Heart left ventricle (tissue), 16 donors: ENCODE data around the gene ZFR2. TPM values are rescaled to one million over a fixed set of nuclear protein-coding genes. Genes with fewer than 3 reads are reported as not detected.
"Not testable (repeated sequence)": the region's sequence is repeated elsewhere in the genome, so short reads cannot be mapped to it uniquely, and the experiment has no call there.

Experiments
- ATAC-seq, 4 donors: fragments of 200-7000 bp; cut with Tn5 transposase; one replicate each; pipeline ENCODE4 v1.9.1; 2020 to 2022; ENCODE audit warnings: moderate library complexity in 4 of 4, mild to moderate bottlenecking in 3 of 4, moderate number of reproducible peaks in 1 of 4
- DNase-seq, 5 donors: peaks; one replicate each; pipeline ENCODE4 v3.0.0-alpha.2; 2020
- H3K27ac ChIP-seq, 12 donors: fragments of 200-600 bp; sonication (generic) in 4 of 12; one replicate each; pipeline versions ENCODE4 v1.5.0 to v1.8.0; 2016 to 2022; ENCODE audit warnings: mild to moderate bottlenecking in 2 of 12
- H3K27me3 ChIP-seq, 9 donors: fragments of 200-600 bp; sonication (generic) in 2 of 9; one replicate each; pipeline versions ENCODE4 v1.5.1 to v1.8.0; 2016 to 2022; ENCODE audit warnings: mild to moderate bottlenecking in 3 of 9
- H3K36me3 ChIP-seq, 9 donors: fragments of 200-600 bp; sonication (generic) in 2 of 9; one replicate each; pipeline versions ENCODE4 v1.5.0 to v1.8.0; 2018 to 2022; ENCODE audit warnings: mild to moderate bottlenecking in 2 of 9
- H3K4me1 ChIP-seq, 12 donors: fragments of 200-600 bp; sonication (generic) in 4 of 12; one replicate each; pipeline versions ENCODE4 v1.5.0 to v1.8.0; 2016 to 2022; ENCODE audit warnings: mild to moderate bottlenecking in 3 of 12
- H3K4me3 ChIP-seq, 12 donors: fragments of 200-600 bp; sonication (generic) in 4 of 12; one replicate each; pipeline versions ENCODE4 v1.5.0 to v1.8.0; 2017 to 2022; ENCODE audit warnings: mild to moderate bottlenecking in 9 of 12, moderate library complexity in 4 of 12
- H3K9me3 ChIP-seq, 12 donors: fragments of 200-600 bp; sonication (generic) in 4 of 12; one replicate each; pipeline versions ENCODE4 v1.5.0 to v1.8.0; 2016 to 2022; ENCODE audit warnings: mild to moderate bottlenecking in 1 of 12
- POLR2A ChIP-seq, 2 donors: fragments of 450-650 bp; IDR thresholded peaks; one replicate each; pipeline ENCODE4 v1.6.1; 2017; ENCODE audit warnings: antibody characterized with exemption in 2 of 2, mild to moderate bottlenecking in 2 of 2, moderate library complexity in 2 of 2
- WGBS, 4 donors: extraction: QIAGEN DNeasy Blood & Tissue Kit in 2 of 4; methylation state at CpG; one replicate each; pipeline versions ENCODE4 v1.1.5 to v1.1.7; 2013 to 2018; 5-methylcytosine and 5-hydroxymethylcytosine counted together
- intact Hi-C, 10 donors: fragments of 100-400 bp; cut with DNase I; formaldehyde crosslinking; loops; one replicate each; pipeline versions ENCODE4 v1.11.1 to v1.14.2; 2022
- polyA plus RNA-seq, 2 donors: library from polyadenylated mRNA; stranded (reverse); fragments of 200-250 nt; gene quantifications; one replicate each; pipeline ENCODE4 v1.2.3, GENCODE V29; 2013
- total RNA-seq, 9 donors: library from RNA; depleted of rRNA in 2 of 9; stranded (reverse); fragments of >200 nt in 2 of 9; fragmentation: NEBNext Ultra II Directional in 3 of 9; extraction: Animal tissue kit (Norgen Biotek cat#: 25700) in 3 of 9; gene quantifications; one replicate each; pipeline versions ENCODE4 v1.1.0 to v1.2.4, GENCODE V29; 2016 to 2023
- TF ChIP-seq, protein P1 (sequence below), 12 donors: fragments of 200-600 bp; sonication (generic) in 4 of 12; IDR thresholded peaks; one replicate each; pipeline versions ENCODE4 v1.5.0 to v1.8.0; 2018 to 2022; ENCODE audit warnings: antibody characterized with exemption in 12 of 12, mild to moderate bottlenecking in 5 of 12
- donor health status: ischemic (EF 13 %, LVEDD 7.1; RV severe dilation, severe dysfunction).
- donor health status: healthy with polysubstance abuse.
- donor health status: DM: no; HTN: yes; CAD: no.
- donor health status: DM: no; HTN: no; CAD: no.
- donor health status: ischemic (EF 25% LVEDD 6.9; RV normal size, moderate dysfunction).
- donor health status: ischemic (EF 25% LVEDD 5.7; RV mildly dilated, moderate dysfunction).
- donor health status: healthy.
- donor health status: DM: yes; HTN: yes; CAD: no.
- donor health status: ischemic (EF 35%, LVEDD 5.7; RV mildly dilated, moderate dysfunction).
- donor health status: nonischemic (EF 11% LVEDD 7.7; RV severe dilation, severe dysfunction).
- donor health status: DM: yes; HTN: yes; CAD: no.
- donor health status: PGD.
- donor health status: ischemic (EF 29% LVEDD 5.4; RV normal size, mild dysfunction).
- donor health status: nonischemic (EF 23%, LVEDD 6.1; RV moderate dilation, normal function).

ZFR2 gene
- total and polyA plus RNA-seq, 11 donors: 0.08 to 0.16 TPM; not detected in 9

GRCh38 chr19:3881272-3882040 lies 12.6 kb upstream of the ZFR2 start:
- DNase-seq: no peak
- no peaks in the 10 kb centered on the region for H3K36me3 ChIP-seq
- no peak for ATAC-seq
- 0 to 3% (median 1%) methylated on average over 29 to 31 of the region's 31 CpGs for WGBS, 4 donors
- TF ChIP-seq POLR2A (IDR thresholded peaks at IDR 0.05): no peak
- TF ChIP-seq, protein P1, sequence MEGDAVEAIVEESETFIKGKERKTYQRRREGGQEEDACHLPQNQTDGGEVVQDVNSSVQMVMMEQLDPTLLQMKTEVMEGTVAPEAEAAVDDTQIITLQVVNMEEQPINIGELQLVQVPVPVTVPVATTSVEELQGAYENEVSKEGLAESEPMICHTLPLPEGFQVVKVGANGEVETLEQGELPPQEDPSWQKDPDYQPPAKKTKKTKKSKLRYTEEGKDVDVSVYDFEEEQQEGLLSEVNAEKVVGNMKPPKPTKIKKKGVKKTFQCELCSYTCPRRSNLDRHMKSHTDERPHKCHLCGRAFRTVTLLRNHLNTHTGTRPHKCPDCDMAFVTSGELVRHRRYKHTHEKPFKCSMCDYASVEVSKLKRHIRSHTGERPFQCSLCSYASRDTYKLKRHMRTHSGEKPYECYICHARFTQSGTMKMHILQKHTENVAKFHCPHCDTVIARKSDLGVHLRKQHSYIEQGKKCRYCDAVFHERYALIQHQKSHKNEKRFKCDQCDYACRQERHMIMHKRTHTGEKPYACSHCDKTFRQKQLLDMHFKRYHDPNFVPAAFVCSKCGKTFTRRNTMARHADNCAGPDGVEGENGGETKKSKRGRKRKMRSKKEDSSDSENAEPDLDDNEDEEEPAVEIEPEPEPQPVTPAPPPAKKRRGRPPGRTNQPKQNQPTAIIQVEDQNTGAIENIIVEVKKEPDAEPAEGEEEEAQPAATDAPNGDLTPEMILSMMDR (IDR thresholded peaks at IDR 0.05): no peak
- intact Hi-C loops: no loop called here
- no peak overlapping the region for H3K4me3 ChIP-seq
- H3K27me3 ChIP-seq: peaks cover 20 to 78% (median 49%) of the 10 kb centered on the region in 9 donors
- no peak overlapping the region for H3K27ac ChIP-seq
- H3K4me1 ChIP-seq: no peaks in the 10 kb centered on the region
- no peaks in the 10 kb centered on the region for H3K9me3 ChIP-seq

DNA sequence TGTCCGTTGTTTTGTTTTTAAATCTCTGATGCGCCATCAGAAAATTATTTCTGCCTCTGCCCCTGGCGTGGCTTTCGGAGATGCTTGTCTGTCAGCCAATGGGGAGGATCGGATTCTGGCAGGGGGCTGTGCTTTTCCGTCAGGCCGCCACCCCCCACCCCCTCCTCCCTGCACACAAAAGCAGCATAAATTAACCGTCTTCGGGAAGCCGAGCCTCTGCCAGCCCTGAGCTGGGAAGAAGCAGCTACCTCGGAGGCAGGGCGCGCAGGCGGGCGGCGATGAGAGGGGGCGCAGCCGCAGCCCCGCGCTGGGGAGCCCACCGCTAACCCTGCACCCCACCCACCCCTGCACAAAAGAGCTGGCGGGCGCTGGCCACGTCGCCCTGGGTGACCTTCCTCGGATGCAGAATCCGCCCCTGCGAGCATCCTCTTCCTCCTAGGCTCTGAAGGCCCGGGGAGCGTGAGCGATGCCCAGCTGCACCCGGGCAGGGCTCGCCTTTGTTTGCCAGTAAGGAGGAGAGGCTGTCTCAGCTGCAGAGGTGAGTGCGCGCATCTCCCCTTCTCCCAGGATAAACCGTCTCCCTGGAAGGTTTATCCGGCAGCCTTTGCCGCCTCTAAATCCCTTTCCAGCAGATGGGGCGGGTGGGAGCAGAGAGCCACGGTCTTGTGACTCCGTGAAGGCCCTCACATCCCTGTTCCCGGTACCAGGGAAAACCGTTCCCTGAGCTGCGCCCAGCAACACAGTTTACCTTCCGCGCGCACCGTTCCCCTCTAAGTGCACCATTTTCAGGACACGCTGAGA lies 11.8 kb upstream of the ZFR2 start, which contains the start of gene ATCAY:
Gene ATCAY, plus strand, starts transcription at position 215 of the 801 bp plus-strand sequence. CDS start 5,083 bp downstream, outside the sequence.
- TF ChIP-seq, protein P1 (IDR thresholded peaks at IDR 0.05): no peak
- no peak for TF ChIP-seq POLR2A (IDR thresholded peaks at IDR 0.05)
- WGBS, 4 donors: 1 to 2% (median 2%) methylated on average over 26 to 49 of the region's 49 CpGs
- DNase-seq: no peak
- Histone ChIP-seq H3K4me3 (no peak within 1 kb of the TSS), H3K27me3 (peaks cover 20 to 73% (median 49%) of the 10 kb centered on the region in 9 donors), H3K4me1 (no peaks in the 10 kb centered on the region), H3K27ac (no peak within 1 kb of the TSS), H3K9me3 (no peaks in the 10 kb centered on the region), H3K36me3 (no peaks in the 10 kb centered on the region)
- ATAC-seq: no peak
- intact Hi-C loops: no loop called here

GRCh38 chr19:3879656-3880055 lies 10.8 kb upstream of the ZFR2 start:
- intact Hi-C loops: no loop called here
- Histone ChIP-seq H3K36me3 (no peaks in the 10 kb centered on the region), H3K4me3 (no peak overlapping the region), H3K4me1 (no peaks in the 10 kb centered on the region), H3K27me3 (peaks cover 20 to 71% (median 49%) of the 10 kb centered on the region in 9 donors), H3K9me3 (no peaks in the 10 kb centered on the region), H3K27ac (no peak overlapping the region)
- 56 to 64% (median 62%) methylated on average over 12 of the region's 12 CpGs for WGBS, 4 donors
- ATAC-seq (no peak), DNase-seq (no peak)
- TF ChIP-seq POLR2A (IDR thresholded peaks at IDR 0.05): no peak
- TF ChIP-seq, protein P1 (IDR thresholded peaks at IDR 0.05): no peak

DNA sequence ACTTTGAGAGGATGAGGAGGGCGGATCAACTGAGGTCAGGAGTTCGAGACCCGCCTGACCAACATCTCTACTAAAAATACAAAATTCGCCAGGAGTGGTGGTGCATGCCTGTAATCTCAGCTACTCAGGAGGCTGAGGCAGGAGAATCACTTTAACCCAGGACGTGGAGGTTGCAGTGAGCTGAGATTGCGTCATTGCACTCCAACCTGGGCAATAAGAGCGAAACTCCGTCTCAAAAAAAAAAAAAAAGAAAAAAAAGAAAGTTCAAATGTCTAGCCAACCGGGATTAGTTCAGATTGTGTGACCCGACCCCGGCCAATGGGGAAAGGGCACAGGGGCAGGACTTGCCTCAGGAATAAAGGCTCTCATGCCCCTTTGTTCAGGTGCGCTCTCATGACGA lies 5.9 kb upstream of the ZFR2 start:
- intact Hi-C loops, H3K9me3 ChIP-seq, DNase-seq, H3K4me3 ChIP-seq, H3K4me1 ChIP-seq, H3K36me3 ChIP-seq, ATAC-seq, H3K27ac ChIP-seq: not testable (repeated sequence)
- H3K27me3 ChIP-seq: peaks cover 2 to 50% (median 16%) of the 10 kb centered on the region in 9 donors
- 79 to 84% (median 82%) methylated on average over 13 of the region's 13 CpGs for whole genome bisulfite sequencing, 4 donors
